GM18907 (cell line): ENCODE results near the gene VEPH1.

Experiments used
- ATAC-seq: cut with Tn5 transposase; IDR thresholded peaks from one replicate; pipeline ENCODE4 v1.9.1; 2021; ENCODE audit warnings: mild to moderate bottlenecking, moderate library complexity; ENCODE audit not compliant: unreplicated experiment

VEPH1 gene

GRCh38 chr3:157479464-157480243, 23.6 kb downstream of the VEPH1 start:
- no peak for ATAC-seq

- no peak for ATAC-seq
These were observed 25.8 kb downstream of the VEPH1 start for GRCh38 chr3:157477441-157477840.

- no peak for ATAC-seq
These were observed 27.2 kb downstream of the VEPH1 start for GRCh38 chr3:157475921-157476414.

- ATAC-seq = no peak
These were observed 30.6 kb downstream of the VEPH1 start for GRCh38 chr3:157472648-157473047.

- ATAC-seq = no peak
These were observed 32.2 kb downstream of the VEPH1 start for GRCh38 chr3:157471064-157471463.

GRCh38 chr3:157469561-157470294, 33.5 kb downstream of the VEPH1 start:
- ATAC-seq = no peak

GRCh38 chr3:157467200-157467599, 36.0 kb downstream of the VEPH1 start:
- ATAC-seq = no peak

GRCh38 chr3:157465741-157466140, 37.5 kb downstream of the VEPH1 start:
- no peak for ATAC-seq

GRCh38 chr3:157464321-157464720, 38.9 kb downstream of the VEPH1 start:
- ATAC-seq = no peak

GRCh38 chr3:157463816-157464215, 39.4 kb downstream of the VEPH1 start:
- no peak for ATAC-seq

- no peak for ATAC-seq
These were observed 43.0 kb downstream of the VEPH1 start for GRCh38 chr3:157460253-157460652.

- no peak for ATAC-seq
These were observed 43.5 kb downstream of the VEPH1 start for GRCh38 chr3:157459706-157460105.

- ATAC-seq = no peak
These were observed 49.4 kb downstream of the VEPH1 start for GRCh38 chr3:157453824-157454223.

- no peak for ATAC-seq
These were observed 51.1 kb downstream of the VEPH1 start for GRCh38 chr3:157452097-157452496.

- no peak for ATAC-seq
These were observed 56.1 kb downstream of the VEPH1 start for GRCh38 chr3:157447026-157447694.

- ATAC-seq = no peak
These were observed 57.4 kb downstream of the VEPH1 start for GRCh38 chr3:157445857-157446256.

- no peak for ATAC-seq
These were observed 58.4 kb downstream of the VEPH1 start for GRCh38 chr3:157444797-157445184.

GRCh38 chr3:157443905-157444796, 59.1 kb downstream of the VEPH1 start:
- no peak for ATAC-seq

- no peak for ATAC-seq
These were observed 60.5 kb downstream of the VEPH1 start for GRCh38 chr3:157442729-157443128.

- no peak for ATAC-seq
These were observed 62.1 kb downstream of the VEPH1 start for GRCh38 chr3:157441102-157441624.
